ENCODE results near the gene SECTM1. TPM values are rescaled to one million over a fixed set of nuclear protein-coding genes. Genes with fewer than 3 reads are reported as not detected.
"Not testable (repeated sequence)": the region's sequence is repeated elsewhere in the genome, so short reads cannot be mapped to it uniquely, and the experiment has no call there.

Gene SECTM1
- total RNA-seq, 1 experiment from 2014 or later = 0.50 TPM

DNA sequence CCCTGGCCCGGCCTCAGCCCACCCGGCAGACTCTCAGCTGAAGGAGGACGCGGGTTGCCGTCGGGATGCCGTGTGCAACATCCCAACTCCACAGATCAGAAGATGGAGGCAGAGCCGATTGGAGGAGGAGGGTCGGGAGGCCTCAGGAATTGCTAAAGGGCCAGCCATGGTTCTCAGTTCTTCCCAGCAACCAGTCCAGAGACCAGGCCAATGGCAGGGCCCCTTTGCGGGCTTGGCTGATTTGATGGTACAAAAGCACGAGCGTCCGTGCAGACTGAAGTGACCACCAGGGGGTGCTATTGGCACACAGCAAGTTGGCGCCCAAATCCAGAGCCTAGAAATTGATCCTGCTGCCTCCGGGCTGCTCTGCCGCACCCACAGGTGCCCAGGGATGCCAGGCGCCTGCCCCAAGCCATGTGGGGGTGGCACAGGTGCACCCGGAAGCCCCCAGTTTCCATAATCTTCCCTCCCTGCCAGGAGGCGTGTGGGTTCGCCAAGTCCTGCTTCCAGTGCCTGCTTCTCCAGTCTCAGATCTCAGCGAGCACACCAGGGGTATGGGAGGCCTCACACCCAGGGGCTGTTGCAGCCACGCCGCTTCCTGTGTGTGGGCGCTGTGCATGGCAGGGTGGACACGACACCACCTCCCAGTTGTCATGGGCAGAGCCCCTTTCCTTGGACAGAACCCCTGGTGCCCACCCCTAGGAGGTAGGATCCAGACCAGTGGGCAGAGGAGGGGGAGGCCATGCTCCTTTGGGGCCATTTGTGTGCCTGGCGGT is 18.3 kb upstream of the SECTM1 start:
- in situ Hi-C loops (cut with HindIII; ENCODE audit: low pct_unique_long_range_greater_than_20kb, low sequenced_read_pairs) = no loop called here
- DNase-seq (ENCODE audit: low read depth, low spot score) = peak; percentile 92

DNA sequence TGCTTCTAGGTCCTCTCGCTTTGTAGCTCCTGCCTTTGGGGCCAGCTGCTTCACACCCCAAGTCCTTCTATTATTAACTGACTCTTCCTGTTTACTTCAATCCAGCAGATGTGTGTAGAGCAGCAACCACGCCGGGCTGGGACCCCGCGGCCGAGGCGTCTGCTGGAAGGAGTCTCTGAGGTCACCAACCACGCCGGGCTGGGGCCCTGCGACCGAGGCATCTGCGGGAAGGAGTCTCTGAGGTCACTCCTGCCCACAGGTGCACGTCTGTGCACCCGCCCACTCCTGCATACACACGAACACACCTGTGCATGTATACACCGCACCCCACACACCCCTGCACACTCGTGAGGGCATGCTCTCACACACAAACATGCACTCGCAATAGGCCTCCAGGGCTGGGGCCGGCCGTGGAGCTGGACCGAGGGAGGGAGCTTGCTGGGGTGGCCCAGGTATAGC is 17.7 kb upstream of the SECTM1 start:
- DNase-seq (ENCODE audit: low read depth, low spot score) = no peak
- in situ Hi-C loops (cut with HindIII; ENCODE audit: low pct_unique_long_range_greater_than_20kb, low sequenced_read_pairs) = no loop called here

DNA sequence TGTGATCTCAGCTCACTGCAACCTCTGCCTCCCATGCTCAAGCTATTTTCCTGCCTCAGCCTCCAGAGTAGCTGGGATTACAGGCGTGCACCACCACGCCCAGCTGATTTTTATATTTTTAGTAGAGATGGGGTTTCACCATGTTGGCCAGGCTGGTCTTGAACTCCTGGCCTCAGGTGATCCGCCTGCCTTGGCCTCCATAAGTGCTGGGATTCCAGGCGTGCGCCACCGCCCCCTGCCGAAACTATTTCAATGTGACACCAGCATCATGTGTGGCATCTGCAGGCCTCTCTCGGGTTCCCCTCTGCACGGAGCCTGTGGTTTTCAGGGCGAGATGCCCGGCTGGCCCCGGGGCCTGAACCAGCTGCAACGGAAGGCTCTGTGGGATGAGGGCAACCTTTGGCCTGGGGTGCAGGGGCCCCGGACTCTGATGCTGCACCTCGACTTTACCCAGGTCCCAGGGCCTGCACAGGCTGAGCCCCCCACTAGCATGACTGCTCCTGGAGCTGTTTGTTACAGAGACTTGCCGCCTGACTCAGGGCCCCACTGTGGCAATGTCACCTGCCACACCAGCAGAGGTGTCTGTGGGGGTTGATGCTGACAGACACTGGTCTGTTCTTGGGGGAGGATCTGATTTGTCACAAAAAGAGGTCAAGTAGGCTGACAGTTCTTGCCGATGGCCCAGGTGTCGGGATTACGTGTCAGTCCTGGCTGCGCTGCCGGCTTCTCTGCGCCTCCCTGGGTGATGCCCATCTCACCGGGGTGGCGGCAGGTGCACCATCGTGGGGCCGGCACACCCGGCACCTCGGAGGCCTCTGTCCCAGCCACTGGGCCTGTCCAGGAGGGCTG is 16.8 kb upstream of the SECTM1 start:
- peak; percentile 52 for DNase-seq (ENCODE audit: low read depth, low spot score)
- in situ Hi-C loops (cut with HindIII; ENCODE audit: low pct_unique_long_range_greater_than_20kb, low sequenced_read_pairs) = no loop called here

DNA sequence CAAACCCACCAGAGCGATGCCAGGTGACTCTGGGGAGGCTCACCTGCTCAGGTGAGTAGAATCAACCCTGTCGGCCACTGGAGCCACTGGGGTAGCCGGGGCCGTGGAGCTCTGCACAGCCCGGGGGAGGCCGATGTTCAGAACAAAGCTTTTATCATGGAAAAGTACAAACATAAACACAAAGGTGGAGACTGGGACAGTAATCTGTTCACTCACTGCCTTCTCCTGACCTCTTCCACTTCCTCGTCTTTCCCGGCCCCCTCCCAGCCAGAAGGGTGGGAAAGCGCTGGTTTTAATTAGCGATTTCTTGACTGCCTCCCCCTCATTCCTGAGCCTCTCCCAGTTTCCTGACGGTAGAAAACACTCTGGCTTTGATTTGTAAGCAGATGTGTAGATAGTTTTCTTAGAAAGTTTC is 15.7 kb upstream of the SECTM1 start:
- in situ Hi-C loops (cut with HindIII; ENCODE audit: low pct_unique_long_range_greater_than_20kb, low sequenced_read_pairs) = no loop called here

DNA sequence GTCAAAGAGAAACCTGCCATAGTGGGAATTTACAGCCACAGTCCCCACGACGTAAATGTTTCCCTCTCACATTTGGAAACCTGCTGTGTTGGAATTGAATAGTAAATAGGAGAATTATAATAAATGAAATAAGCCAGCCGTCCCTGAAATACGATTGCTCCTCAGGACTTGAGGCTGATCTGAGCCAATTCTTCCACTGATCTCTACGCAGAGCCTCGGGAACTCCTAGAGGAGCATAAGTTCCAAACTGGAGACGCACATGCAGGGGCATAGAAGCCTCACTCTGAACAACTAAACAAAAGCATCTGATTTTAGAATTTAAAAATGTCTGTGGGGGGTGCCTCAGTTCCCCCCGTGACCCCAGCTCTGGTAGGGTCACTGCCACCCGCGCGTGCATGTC is 15.3 kb upstream of the SECTM1 start:
- DNase-seq (ENCODE audit: low read depth, low spot score) = no peak
- in situ Hi-C loops (cut with HindIII; ENCODE audit: low pct_unique_long_range_greater_than_20kb, low sequenced_read_pairs) = no loop called here

More for the DNA sequence above, 15.7 kb upstream of the SECTM1 start:
- no peak for DNase-seq (ENCODE audit: low read depth, low spot score)

DNA sequence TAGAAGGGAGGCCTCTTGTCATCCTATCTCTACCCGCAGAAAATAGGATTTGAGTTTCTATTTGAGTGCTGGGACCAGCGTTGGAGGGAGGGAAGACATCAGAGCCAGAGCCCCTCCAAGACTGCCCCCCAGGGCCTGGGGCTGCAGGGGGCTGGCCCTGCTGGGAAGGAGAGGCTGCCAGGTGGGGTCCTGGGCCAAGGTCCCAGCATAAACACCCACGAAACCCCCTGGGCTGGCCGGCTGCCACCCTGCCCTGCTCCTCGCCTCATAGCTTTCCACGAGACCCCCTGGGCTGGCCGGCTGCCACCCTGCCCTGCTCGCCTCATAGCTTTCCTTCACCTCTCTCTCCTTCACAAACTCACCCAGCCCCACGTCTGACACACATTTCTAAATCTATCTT is 14.9 kb upstream of the SECTM1 start:
- in situ Hi-C loops (cut with HindIII; ENCODE audit: low pct_unique_long_range_greater_than_20kb, low sequenced_read_pairs) = no loop called here
- no peak for DNase-seq (ENCODE audit: low read depth, low spot score)

DNA sequence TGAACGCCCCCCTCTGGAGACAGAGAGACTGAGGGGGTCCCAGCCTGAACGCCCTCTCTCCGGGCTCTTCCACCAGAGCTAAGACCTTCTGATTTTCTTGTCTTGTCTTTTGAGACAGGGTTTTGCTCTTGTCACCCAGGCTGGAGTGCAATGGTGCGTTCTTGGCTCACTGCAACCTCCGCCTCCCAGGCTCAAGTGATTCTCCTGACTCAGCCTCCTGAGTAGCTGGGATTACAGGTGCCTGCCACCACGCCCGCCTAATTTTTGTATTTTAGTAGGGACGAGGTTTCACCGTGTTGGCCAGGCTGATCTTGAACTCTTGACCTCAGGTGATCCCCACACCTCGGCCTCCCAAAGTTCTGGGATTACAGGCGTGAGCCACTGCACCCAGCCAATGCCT is 14.4 kb upstream of the SECTM1 start:
- DNase-seq (ENCODE audit: low read depth, low spot score); in situ Hi-C loops (cut with HindIII; ENCODE audit: low pct_unique_long_range_greater_than_20kb, low sequenced_read_pairs): not testable (repeated sequence)

DNA sequence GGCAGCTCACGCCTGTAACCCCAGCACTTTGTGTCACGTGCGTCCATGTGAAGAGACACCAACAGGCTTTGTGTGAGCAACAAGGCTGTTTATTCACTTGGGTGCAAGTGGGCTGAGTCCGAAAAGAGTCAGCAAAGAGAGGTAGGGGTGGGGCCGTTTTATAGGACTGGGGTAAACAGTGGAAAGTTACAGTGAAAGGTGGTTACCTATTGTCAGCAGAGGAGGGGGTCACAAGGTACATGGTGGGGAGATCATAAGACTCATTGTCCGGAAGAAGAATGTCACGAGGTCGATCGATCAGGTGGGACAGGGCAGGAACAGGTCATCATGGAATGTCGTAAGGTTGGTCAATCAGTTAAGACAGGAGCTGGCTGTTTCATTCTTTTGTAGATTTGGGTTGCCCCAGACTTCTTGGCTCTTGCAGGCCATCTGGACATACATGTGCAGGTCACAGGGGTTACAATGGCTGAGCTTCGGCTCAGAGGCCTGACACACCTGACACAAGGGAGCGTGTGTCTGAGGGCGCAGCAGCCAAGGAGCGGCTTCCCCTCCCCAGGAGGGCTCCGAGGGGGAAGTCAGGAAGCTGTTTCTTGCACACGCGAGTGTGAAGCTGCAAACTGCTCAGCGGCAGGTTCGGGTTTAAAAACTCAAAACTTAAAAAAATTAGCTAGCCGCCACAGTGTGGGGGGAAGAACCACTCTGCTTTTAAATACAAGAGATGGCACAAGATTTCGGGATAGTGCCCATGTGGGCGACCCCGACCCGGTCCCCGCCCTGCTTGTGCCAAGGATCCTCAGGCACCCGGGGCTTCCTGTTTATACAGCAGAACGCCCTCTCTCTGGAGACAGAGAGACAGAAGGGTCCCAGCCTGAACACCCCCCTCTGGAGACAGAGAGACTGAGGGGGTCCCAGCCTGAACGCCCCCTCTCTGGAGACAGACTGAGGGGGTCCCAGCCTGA is 13.1 kb upstream of the SECTM1 start:
- DNase-seq (ENCODE audit: low read depth, low spot score) = no peak
- in situ Hi-C loops (cut with HindIII; ENCODE audit: low pct_unique_long_range_greater_than_20kb, low sequenced_read_pairs) = no loop called here

DNA sequence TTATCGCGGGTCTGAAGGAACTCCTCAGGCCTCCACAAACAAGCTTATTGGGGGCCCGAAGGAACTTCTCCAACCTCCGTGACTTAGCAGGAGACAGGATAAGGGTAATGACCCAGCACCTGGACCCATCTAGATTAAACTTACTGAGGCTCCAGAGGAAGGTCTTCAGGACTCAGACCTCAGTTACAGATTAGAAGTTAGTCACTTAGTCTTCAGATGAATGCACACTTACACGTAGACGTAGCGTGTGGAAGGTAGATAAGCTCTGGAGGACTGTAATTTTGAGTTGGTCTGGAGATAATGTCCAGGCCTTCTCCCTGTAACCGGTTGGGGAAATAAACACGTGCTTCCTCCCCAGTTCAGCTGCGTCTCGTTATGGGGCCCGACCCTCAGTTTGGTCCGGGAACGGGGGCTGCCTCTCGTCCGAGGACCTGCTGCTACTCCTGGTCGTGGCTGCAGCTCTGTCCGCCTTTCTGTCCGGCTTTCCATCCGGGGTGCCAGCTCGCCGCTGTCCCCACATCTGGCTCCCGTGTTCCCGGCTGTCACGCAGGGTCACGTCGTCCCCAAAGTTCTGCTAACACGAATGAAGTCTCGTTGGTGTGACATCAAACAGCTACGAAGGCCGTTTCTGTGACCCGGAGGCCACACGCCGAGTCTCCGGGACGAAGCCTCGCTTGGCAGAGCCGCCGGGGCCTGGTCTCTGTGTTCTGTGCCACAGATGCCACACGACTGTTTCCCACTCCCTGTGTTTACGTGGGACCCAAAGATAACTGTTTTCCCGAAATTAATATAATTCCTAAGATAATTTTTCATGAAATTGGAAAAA is 11.8 kb upstream of the SECTM1 start:
- in situ Hi-C loops (cut with HindIII; ENCODE audit: low pct_unique_long_range_greater_than_20kb, low sequenced_read_pairs) = no loop called here

DNA sequence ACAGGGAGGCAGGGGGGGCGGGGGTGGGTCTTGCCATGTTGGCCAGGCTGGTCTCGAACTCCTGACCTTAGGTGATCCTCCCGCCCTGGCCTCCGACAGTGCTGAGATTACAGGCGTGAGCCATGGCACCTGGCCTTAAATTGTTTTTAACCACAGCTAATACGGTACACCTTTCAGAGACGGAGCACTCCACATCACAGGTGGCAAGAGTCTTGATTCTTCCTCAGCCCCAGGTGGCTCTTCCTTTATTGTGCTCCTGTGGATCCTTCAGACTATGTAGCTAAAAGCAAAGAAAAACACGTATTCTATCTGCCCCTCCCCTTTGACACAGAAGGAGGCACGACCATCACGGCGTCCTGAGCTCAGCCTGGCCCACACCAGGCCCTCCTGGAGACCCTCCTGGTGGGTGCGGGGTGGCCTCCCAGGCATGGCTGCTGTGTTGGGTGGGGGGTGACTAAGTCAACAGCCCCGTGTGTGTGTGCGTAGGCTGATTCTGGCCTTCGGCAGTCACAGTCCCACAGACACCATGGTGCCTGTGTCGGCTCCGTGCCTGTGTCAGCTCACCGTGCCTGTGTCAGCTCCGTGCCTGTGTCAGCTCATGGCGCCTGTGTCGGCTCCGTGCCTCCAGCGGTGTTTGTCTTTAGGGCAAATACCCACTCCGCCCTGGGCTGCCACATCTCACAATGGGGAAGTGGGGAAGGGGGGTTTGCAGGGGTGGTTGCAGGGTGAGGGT is 10.8 kb upstream of the SECTM1 start:
- in situ Hi-C loops (cut with HindIII; ENCODE audit: low pct_unique_long_range_greater_than_20kb, low sequenced_read_pairs) = no loop called here
- DNase-seq (ENCODE audit: low read depth, low spot score) = no peak

More for the DNA sequence above, 11.8 kb upstream of the SECTM1 start:
- DNase-seq (ENCODE audit: low read depth, low spot score) = no peak

DNA sequence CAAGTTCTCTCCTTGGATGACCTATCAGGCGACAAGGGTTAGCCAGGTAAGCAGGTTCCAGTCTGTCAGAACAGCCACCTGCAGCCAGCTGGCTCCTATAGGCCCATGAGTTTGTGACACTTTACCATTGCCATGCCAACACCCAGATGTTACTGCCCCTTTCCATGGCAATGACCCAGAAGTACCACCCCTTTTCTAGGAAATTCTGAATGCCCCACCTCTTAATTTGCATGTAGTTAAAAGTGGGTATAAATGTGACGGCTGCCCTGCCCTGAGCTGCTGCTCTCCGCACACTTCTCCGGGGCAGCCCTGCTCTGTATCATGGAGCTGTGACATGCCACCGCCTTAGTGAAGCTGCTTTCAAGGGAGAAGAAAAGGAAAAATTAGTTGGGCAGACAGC is 10.0 kb upstream of the SECTM1 start:
- no peak for DNase-seq (ENCODE audit: low read depth, low spot score)

DNA sequence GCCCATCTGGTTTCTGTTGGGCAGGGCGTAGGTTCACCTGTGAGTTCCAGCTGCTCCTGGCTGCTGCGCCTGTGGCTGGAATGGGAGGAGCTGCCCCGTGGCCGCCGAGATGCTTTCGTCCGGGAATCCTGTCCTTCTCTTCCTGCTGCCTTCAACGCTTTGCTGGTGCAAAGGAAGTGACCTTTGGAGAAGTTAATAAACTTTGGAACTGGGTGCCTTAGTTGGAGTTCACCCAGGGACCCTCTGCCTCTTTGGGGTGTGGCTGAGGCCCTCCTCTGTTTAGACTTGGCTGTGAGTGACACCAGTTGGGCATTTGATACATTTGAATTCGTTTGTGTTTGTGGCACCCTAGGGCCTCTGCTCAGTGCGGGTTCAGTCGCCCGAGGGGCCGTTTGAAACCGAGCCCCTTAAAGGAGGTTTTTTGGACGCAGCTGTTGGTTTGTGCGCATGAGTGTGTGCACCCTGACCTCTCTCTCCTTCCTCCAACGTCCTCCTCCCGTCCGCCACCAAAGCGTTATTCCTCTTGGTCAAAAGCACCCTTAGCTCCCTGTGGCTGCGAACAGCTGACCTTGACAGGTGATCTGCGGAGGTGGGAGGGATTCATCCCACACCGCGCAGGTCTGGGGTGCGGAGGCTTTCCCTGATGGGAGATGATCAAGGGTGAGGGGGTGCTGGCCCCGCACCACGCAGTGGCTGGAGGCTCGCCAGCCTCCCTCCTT is 9.0 kb upstream of the SECTM1 start:
- DNase-seq (ENCODE audit: low read depth, low spot score) = no peak
- in situ Hi-C loops (cut with HindIII; ENCODE audit: low pct_unique_long_range_greater_than_20kb, low sequenced_read_pairs) = no loop called here

More for the DNA sequence above, 10.0 kb upstream of the SECTM1 start:
- in situ Hi-C loops (cut with HindIII; ENCODE audit: low pct_unique_long_range_greater_than_20kb, low sequenced_read_pairs) = no loop called here

DNA sequence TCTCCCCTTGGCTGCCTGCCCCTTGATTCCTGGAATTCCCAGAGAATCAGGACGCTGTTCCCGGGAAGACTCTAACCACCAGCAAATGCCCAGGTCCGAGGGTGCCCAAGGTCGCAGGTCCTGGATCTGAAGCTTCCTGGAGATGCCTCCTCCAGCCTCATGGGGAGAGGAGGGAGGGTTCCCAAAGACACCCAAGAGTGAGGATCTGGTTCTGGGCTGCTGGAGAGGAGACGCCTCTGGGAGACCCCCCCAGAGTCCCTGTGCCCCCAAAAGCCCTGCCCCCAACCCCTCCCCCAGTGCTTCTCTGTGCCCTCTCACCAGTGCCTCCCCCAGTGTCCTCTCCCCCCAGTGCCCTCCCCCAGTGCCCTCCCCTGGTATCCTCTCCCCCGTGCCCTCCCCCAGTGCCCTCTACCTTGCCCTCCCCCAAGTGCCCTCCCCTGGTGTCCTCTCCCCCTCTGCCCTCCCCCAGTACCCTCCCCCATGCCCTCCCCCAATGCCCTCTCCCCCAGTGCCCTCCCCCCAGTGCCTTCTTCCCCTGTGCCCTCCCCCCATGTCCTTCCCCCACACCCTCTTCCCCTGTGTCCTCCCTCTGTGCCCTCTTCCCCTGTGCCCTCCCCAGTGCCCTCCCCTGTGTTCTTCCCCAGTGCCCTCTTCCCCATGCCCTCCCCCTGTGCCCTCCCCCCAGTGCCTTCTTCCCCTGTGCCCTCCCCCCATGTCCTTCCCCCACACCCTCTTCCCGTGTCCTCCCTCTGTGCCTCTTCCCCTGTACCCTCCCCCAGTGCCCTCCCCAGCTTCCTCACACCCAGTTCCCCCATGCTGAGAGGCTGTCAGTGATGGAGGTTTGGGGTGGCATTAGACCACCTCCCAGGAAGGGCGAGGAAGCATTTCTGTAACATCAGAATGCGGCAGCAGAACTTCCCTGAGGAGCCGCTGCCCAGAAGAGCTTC is 6.3 kb upstream of the SECTM1 start:
- in situ Hi-C loops (cut with HindIII; ENCODE audit: low pct_unique_long_range_greater_than_20kb, low sequenced_read_pairs) = no loop called here
- no peak for DNase-seq (ENCODE audit: low read depth, low spot score)

DNA sequence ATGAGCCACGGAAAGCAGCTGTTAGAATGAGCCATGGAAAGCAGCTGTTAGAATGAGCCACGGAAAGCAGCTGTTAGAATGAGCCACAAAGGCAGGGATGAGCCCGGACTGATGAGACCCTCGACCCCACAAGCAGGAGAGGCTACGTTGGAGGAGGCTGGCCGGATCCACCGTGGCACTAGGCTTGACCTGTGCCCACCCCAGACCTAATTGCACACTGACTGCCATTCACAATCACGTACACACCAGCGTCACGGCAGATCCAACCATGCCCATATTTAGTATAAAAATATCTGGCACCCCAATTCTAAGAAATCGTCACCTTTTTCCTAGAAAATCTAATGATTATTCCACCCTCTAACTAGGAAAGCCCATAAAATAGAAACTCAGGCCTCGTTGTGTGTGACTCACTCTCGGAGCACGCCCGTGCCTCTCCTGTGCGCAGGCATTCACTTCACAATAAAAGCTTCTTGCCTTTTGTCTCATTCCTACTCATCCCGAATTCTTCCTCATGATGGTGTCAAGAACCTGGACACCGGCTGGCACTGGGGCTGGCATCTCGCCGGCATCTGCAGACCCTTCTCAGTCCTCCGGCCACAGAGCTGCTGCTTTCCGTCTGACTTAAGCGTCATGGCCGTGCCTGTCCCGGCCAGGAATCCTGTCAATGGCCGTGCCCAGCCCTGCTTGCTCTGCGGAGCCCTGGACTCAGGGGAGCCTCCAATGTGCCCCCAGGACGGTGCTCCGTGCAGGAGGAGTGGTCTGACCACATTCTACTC is 5.5 kb upstream of the SECTM1 start:
- in situ Hi-C loops (cut with HindIII; ENCODE audit: low pct_unique_long_range_greater_than_20kb, low sequenced_read_pairs) = no loop called here
- no peak for DNase-seq (ENCODE audit: low read depth, low spot score)
